Activated T-helper 1 cell treated with Interleukin-2 at 50 U/mL for 16 hours (primary cell): Measurements from ENCODE around the gene ABL2.
"Not testable (repeated sequence)": the region's sequence is repeated elsewhere in the genome, so short reads cannot be mapped to it uniquely, and the experiment has no call there.

Experiments
- DNase-seq: peaks from one replicate; pipeline ENCODE4 v3.0.0-alpha.2; 2020; ENCODE audit warnings: low read depth

ABL2 gene

DNA sequence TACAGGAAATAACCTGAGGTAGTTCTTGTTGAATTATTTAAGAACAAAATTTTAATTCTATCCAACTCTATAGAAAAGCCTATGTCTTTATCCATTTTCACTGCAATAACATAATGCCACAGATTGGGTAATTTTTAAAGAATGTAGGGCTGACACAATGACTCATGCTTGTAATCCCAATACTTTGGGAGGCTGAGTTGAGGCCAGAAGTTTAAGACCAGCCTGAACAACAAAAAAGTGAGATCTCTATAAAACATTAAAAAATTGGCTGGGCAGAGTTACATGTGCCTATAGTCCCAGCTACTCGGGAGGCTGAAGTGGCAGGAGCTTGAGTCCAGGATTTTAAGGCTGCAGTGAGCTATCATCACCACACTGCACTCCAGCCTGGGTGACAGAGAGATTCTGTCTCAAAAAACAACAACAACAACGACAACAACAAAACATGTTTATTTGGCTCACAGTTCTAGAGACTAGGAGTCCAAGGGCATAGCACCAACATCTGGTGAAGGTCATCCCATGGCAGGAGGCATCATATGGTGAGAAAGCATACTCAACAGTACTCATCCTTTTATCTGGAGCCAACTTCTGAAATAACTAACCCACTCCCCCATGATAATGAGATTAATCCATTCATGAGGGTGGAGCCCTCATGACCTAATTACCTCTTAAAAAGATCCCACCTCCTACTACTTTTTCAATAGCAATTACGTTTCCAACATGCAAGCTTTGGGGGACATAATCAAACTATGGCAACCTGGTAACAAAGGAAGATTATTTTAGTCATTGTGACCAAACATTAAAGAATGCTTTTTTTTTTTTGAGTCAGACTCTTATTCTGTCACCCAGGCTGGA, 59.6 kb downstream of the ABL2 start:
- no peak for DNase-seq

DNA sequence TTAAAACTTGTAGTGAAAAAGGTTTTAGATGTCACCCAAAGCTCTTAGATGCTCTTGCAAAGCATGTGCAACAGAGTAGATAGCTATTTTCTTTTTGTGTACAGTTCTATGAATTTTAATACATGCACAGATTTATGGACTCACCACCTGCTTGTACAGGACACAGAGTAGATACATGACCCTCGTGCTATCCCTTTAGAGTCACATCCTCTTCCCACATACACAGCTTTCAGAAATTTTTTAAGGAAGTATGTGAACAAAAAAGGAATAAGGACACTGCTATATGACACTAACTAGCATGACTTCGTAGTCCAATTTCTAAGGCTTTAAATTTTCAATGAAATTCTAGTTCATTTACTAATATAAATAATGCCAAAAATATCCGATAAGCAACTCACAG, 60.9 kb downstream of the ABL2 start:
- no peak for DNase-seq

DNA sequence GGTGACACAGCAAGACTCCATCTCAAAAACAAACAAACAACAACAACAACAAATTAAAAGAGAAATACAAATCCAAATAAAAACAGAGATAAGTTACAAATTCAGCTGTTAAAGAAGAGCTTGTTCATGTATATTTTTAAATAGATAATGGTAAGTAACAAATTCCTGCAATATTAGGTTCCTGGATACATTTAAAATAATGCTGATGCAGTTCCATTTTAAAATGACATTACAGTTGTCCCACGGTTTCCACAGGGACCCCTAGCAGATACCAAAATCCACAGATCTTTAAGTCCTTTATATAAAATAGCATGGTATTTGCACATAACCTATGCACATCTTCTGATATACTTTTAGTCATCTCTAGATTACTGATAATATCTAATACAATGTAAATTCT, 61.5 kb downstream of the ABL2 start:
- no peak for DNase-seq

DNA sequence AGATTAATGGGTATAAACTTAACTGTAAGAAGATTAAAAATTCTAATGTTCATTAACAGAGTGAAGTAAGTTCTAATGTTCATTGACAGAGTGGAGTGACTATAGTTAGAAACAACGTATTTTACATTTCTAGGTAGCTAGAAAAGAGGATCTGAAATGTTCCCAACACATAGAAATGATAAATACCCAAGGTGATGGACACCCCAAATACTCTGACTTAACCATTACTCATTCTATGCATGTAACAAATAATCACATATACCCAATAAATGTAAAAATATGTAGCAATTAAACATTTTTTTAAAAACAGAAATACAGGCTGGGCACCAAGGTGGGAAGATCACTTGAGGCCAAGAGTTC, 62.1 kb downstream of the ABL2 start:
- DNase-seq, result no peak

DNA sequence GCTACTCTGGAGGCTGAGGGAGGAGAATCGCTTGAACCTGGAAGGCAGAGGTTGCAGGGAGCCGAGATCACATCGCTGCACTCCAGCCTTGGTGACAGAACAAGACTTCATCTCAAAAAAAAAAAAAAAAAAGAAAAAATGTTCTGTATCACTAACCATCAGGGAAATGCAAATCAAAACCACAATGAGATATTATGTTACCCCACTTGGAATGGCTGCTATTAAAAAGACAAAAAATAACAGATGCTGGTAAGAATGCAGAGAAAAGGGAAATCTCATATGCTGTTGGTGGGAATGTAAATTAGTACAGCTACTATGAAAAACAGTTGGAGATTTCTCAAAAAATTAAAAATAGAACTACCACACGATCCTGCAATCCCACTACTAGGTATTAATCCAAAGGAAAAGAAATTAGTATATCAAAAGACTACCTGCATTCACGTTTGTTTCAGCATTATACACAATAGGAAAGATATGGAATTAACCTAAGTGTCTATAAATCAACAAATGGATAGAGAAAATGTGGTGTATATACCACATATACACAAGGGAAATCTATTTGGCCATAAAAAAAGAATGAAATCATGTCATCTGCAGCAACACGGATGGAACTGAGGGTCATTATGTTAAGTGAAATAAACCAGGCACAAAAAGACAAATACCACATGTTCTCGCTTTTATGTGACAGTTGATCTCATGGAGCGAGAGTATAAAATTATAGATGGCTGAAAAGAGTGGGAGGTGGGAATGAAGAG, 62.6 kb downstream of the ABL2 start:
- DNase-seq, result no peak

DNA sequence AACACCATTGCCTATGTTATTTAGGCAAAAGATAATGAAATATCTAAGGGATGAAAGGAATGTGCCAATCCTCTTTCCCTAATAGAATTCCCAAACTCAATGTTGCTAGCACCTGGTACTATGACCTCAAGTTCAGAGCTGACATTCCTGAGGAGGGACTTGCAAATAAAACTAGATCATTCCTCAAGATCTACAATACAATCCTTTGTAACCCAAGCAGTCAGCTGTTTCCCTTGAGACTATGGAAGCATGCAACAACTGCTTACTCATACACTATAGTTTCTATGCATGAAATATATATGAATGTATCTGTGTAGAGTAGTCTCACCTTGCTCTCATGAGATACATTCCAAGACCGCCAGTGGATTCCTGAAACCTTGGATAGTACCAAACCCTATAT, 65.0 kb downstream of the ABL2 start:
- no peak for DNase-seq

DNA sequence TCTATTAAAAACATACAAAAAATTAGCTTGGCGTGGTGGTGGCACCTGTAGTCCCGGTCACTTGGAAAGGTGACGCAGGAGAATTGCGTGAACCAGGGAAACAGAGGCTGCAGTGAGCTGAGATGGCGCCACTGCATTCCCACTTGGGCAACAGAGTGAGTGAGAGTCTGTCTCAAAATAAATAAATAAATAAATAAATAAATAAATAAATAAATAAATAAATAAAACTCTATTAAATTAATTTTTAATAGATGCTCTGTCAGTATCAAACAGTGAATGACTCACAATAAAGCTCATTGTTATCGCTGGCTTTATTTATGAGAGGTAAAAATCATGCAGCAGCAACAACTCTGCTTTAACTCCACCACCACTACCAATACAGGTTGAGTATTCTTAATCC, 72.8 kb downstream of the ABL2 start:
- no peak for DNase-seq

DNA sequence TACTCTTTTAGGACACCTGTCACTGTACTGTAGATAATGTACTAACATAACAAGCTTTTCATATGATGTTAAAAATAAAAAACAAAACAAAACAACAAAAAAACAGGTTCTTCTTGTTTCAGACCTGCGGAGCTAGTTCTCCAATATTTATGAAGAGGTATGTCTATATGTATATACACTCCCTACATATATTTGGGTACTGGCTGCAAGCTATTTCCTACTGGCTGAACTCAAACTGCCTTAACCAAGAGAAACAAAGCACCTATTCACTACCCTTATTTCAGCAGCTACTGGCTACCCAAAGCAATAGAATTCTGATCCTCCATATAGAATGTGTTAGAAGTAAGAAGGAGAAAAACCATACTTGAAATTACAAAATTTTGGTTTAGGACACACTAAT, 73.5 kb downstream of the ABL2 start:
- no peak for DNase-seq

DNA sequence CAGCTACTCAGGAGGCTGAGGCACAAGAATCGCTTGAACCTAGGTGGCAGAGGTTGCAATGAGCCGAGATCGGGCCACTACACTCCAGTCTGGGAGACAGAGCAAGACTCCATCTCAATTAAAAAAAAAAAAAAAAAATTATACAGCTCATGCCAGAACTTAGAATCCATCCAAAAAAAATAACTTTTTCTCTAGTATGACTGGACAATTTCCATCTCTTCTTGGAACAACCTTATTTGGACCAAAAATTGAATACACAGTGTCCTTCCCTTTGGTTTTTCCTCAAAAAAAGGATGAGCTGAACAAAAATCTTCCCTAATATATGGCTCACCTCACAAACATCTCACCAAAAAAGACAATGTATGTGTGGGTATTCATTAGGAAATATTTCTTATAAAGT, 73.9 kb downstream of the ABL2 start:
- DNase-seq, result no peak

DNA sequence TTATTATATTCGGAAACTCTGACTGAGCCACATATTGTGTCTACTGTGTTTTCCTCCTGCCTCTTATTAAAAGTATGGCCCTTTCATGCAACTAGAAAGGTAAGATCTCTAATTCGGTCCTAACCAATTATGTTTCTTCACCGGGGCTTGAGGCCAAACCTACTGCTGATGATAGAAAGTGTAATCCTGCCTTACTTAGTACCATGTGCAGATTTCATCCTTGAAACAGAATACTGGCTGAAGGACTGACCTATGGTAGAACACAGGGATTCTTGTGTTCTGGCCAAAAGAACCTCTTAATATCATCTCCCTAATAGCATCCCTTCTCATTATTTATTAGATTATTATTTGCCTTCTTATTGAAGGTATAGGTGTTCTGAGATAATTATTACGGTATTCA, 75.0 kb downstream of the ABL2 start:
- DNase-seq, result no peak

DNA sequence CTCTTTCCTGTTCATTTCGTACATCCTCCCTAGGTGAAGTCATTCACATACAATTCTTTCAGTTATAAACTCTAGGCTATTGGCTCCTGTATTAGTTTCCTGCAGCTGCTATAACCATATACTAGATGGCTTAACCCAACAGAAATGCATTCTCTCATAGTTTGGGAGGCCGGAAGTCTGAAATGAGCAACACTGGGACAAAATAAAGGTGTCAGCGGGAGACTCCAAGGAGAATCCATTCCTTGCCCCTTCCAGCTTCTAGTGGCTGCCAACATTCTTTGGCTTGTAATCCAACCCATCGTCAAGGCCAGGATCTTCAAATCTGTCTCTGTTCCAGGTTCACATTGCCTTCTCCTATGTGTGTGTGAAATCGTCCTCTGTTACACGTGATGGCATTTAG, 76.3 kb downstream of the ABL2 start:
- no peak for DNase-seq

DNA sequence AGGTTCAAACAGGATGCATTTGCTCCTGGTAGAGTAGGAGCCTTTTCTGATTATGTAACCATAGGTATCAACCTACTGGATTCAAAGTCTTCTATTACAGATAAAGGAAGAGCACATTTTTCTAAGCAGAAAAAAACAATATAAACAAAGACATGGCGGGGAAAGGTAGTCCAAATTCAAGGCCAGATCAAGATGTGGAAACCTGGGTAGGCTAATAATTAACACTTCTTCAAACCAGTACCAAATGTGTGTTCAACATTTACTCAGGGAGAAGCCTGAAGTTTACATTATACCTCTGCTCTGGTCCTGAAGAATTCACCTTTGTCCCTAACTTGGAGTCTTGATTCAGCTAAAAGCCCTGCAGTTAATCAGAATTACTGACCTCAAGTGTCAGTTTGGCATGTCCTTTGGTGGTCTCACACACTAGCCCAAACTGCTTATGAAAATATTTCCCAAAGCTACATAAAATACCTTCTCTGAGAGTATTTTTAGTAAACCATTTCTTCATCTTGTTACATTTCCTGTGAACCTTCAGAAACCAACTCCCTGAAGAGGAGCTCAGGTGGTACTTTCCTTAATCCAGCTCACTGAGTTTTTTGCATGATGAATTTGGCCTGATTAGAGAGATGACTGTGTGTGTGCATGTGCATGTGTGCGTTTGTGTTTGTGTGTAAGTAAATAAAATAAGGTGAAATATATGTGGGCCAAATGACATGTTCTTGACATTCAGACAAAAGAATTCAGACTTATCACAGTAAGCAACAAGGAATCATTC, 77.4 kb downstream of the ABL2 start:
- no peak for DNase-seq

DNA sequence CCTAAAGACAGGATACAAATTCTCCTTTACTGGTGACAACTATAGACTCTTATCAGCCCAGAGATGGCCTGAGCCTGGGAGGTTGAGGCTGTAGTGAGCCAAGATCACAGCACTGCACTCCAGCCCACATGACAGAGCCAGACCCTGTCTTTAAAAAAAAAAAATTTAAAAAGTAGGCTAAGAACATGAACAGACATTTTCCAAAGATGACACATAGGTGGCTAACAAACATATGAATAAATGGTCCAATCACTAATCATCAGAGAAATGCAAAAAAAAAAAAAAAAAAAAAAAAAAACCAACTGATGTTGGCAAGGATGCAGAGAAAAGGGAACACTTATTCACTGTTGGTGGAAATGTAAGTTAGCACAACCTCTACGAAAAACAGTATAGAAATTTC, 82.6 kb downstream of the ABL2 start:
- no peak for DNase-seq

DNA sequence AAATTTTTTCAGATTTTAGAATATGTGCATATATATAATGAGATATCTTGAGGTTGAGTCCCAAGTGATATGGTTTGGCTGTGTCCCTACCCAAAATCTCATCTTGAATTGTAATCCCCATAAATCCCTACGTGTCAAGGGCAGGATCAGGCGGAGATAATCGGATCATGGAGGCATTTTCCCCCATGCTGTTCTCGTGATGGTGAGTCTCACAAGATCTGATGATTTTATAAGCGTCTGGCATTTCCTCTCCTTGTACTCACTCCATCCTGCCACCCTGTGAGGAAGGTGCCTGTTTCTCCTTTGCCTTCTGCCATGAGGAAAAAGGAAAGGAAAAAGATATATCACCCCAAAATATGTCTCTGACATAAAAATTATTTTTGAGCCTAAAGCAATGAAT, 83.0 kb downstream of the ABL2 start:
- DNase-seq, result no peak

DNA sequence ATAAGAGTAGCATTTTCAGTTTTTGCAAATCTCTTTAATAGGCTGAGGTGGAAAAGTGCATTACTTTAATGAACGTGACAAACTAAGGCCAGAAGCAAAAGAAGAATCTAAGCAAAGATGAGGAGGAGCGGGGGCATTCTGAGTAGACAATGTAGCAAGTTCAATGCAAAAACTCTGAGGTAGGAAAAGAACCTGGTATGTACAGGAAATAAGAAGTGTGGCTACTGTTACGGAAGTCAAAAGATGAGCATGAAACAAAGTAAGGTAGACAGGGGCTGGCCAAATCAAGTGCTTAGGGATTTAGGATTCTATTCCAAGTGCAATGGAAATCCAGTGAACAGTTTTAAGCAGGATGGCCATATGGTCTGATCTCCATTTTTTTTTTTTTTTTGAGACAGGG, 84.0 kb downstream of the ABL2 start:
- DNase-seq, result no peak

DNA sequence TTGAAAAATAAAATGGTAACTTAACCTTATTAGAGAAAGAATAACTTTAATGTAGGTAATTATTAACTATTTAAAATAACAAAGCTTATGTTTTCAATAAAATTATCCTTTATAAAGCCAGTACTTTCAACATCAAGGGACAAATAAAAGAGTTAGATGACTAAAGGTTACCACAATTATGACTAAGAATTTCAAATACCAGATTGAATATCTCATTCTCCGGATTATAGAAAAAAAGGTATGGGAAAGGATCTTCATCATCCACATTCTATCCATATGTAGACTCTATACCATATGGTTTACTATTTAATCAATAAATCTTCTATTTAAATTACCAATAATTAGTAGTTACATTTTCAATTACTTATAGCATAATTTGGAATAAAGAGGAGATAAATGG, 84.9 kb downstream of the ABL2 start:
- DNase-seq, result no peak

DNA sequence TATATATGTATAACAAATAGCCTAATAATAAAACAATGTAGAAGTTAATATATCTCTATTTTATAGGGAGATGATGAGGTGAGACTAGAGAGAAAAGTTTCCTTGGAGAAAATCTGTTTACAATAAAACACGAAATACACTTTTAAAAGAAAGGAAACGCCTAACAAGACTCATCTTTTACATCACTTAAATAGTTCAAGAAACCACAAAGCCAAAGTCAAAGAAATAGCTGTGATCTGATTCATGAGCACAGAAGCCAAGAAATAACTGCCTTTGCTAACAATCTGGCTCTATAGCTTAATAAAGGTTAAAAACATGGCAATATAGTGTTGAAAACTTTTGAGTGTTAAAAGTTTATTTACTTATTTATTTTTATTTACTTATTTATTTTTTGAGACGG, 86.2 kb downstream of the ABL2 start:
- no peak for DNase-seq

DNA sequence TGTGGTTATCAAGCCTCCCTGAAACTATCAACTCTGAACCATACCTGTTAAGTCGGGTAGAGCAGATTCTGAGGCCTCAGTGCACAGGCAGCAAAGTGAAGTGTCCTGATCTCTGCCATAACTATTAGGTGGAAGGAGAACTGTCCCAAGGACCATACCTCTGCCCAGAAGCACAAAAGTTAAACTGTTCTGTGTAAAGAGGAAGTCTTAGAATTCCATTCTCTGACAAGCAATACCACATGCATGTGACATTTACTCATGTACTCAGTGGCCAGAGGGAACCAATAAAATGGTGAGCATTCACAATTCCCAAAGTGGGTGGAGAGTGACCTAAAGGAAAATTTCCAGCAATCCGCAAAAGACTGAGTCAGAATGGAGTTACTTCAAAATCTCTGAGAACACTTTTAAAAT, 86.6 kb downstream of the ABL2 start:
- DNase-seq, result no peak

DNA sequence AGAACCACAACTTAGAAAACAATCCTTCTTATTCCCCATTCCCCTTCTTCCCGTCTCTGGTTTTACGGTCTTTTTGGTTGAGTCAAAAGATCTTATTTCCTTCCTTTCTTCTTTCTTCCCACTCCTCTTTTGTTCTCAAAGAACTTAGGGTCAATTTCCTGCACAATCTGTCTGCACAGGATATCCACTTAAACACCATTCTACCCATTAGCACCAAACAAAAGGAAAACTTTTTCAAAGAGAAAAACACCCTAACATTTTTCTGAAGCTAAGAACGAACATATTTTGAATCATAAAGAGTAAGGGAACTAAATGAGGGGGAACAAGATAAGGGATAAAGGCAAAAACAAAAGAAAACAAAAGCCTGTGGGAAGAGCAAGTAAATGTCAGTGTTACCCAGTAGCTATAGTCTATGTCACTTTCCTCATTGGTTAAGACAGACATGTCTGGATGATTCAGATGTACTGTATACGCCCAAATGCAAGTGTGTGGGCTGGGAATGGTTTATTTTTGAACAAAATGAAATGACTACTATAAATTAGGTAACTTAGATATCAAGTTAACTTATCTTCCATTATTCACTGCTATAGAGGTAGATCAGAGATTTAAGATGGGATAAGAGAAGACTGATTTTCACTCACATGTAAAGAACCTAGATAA, 87.8 kb downstream of the ABL2 start:
- DNase-seq, result no peak

DNA sequence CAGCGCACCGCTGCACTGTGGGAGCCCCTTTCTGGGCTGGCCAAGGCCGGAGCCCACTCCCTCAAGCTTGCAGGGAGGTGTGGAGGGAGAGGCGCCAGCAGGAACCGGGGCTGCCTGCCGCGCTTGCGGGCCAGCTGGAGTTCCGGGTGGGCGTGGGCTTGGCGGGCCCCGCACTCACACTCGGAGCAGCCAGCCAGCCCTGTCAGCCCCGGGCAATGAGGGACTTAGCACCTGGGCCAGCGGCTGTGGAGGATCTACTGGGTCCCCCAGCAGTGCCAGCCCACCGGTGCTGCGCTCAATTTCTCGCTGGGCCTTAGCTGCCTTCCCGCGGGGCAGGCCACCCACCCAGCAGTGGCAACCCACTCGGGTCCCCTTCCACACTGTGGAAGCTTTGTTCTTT, 90.7 kb downstream of the ABL2 start:
- DNase-seq, result not testable (repeated sequence)

DNA sequence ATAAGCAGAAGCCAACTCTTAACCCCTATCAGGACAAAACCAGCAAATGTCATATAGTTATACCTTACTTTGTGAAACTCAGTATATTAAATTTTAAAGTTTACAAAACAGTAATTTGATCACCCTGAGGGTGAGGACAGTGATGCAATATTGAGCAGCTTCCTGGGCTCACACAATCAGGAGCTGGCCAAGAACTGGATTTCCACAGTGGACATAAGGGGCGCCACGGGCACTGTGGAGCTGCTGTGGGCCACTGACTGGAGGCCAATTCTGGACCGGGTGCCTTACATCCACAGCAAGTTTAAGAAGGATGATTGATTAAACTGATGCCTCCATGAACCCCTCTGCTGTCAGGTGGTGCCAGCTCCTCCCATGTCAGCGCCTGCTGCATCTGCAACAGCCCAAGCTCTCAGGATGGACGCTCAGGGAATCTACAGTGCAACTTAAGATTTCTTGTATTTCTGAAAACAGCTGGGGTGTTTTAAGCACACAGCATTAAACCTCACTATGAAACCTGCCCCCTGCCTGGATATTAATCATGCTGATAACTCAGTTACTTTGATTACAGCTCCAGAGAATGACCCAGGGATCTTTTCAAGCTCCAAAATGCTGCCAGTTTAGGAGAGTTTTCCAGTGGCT, 91.7 kb downstream of the ABL2 start:
- DNase-seq, result no peak

DNA sequence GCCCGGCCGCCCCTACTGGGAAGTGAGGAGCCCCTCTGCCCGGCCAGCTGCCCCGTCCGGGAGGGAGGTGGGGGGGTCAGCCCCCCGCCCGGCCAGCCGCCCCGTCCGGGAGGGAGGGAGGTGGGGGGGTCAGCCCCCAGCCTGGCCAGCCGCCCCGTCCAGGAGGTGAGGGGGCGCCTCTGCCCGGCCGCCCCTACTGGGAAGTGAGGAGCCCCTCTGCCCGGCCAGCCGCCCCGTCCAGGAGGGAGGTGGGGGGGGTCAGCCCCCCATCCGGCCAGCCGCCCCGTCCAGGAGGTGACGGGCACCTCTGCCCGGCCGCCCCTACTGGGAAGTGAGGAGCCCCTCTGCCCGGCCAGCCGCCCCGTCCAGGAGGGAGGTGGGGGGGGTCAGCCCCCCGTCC, 93.8 kb downstream of the ABL2 start:
- not testable (repeated sequence) for DNase-seq
